Activated CD8-positive, alpha-beta T cell treated with anti-CD3 and anti-CD28 coated beads for 36 hours (primary cell): Measurements from ENCODE around the gene ANKRD45. TPM values are rescaled to one million over a fixed set of nuclear protein-coding genes. Genes with fewer than 3 reads are reported as not detected.

ENCODE experiments used
- ATAC-seq: fragments of 200-7000 bp; cut with Tn5 transposase; one replicate; pipeline ENCODE4 v1.10.0; 2021; ENCODE audit warnings: mild to moderate bottlenecking, moderate library complexity
- CTCF ChIA-PET: fragments of 350-600 bp; sonication (Branson Sonifier 250); formaldehyde crosslinking; loops from one replicate; lab custom pipeline; 2021; ENCODE audit warnings: antibody characterized with exemption; lab: Charles Lee
- POLR2A ChIA-PET: fragments of 350-600 bp; sonication (Branson Sonifier 250); formaldehyde crosslinking; loops from one replicate; lab custom pipeline; 2021; ENCODE audit warnings: antibody characterized with exemption; lab: Charles Lee
- DNase-seq: peaks from one replicate; pipeline ENCODE4 v3.0.0-alpha.2; 2020
- H3K27ac Mint-ChIP-seq: one replicate; pipeline ENCODE4 v1.8.0; 2021; ENCODE audit warnings: mild to moderate bottlenecking, mixed read lengths
- H3K27me3 Mint-ChIP-seq: one replicate; pipeline ENCODE4 v1.8.0; 2021; ENCODE audit warnings: mixed read lengths
- H3K36me3 Mint-ChIP-seq: one replicate; pipeline ENCODE4 v1.8.0; 2021; ENCODE audit warnings: low read depth, mixed read lengths
- H3K4me1 Mint-ChIP-seq: one replicate; pipeline ENCODE4 v1.8.0; 2021; ENCODE audit warnings: low read depth, mixed read lengths
- H3K4me3 Mint-ChIP-seq: one replicate; pipeline ENCODE4 v1.8.0; 2021; ENCODE audit warnings: mild to moderate bottlenecking, moderate library complexity, mixed read lengths
- H3K9me3 Mint-ChIP-seq: one replicate; pipeline ENCODE4 v1.8.0; 2021; ENCODE audit warnings: mixed read lengths
- CTCF ChIP-seq: fragments of 200-600 bp; IDR thresholded peaks from one replicate; pipeline ENCODE4 v1.8.0; 2022; ENCODE audit warnings: antibody characterized with exemption, mild to moderate bottlenecking
- intact Hi-C: fragments of 100-400 bp; cut with micrococcal nuclease; formaldehyde crosslinking; loops from one replicate; pipeline ENCODE4 v1.10.0; 2022
- total RNA-seq, 2 experiments: library from RNA; stranded (reverse); gene quantifications; one replicate each; pipeline ENCODE4 v1.2.3, GENCODE V29; 2021

Gene ANKRD45
- total RNA-seq, 2 experiments from 2014 or later, result not detected

DNA sequence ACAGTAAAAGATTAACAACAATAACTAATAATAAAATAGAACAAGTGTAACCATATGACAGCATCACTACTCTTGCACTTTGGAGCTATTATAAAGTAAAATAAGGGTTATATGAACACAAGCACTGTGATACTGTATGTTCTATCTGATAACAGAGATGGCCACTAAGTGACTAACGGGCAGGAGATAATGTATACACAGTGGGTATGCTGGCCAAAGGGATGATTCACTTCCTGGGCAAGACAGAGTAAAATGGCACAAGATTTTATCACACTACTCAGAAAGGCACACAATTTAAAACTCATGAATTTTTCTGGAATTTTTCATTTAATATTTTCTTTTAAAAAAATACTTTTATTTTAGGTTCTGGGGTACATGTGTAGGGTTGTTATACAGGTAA, 79.1 kb downstream of the ANKRD45 start:
- no peak for DNase-seq
- no peak for TF ChIP-seq CTCF
- H3K27me3 Mint-ChIP-seq, result no peaks in the 10 kb centered on the region
- no peak for ATAC-seq
- no peak overlapping the region for H3K4me3 Mint-ChIP-seq
- ChIA-PET POLR2A (no interaction called here), CTCF (no interaction called here)
- intact Hi-C loops, result no loop called here
- H3K9me3 Mint-ChIP-seq, result peaks cover 3% of the 10 kb centered on the region
- no peaks in the 10 kb centered on the region for H3K4me1 Mint-ChIP-seq
- H3K36me3 Mint-ChIP-seq, result no peaks in the 10 kb centered on the region
- no peak overlapping the region for H3K27ac Mint-ChIP-seq

GRCh38 chr1:173581383-173582079, 88.1 kb downstream of the ANKRD45 start:
- CTCF ChIA-PET, result no interaction called here
- ATAC-seq (no peak), DNase-seq (no peak)
- POLR2A ChIA-PET, result interaction anchor here (0.6 kb wide), 1 partner anchor 642 kb away, joined by 3 read pairs; no protein-coding TSS in a partner anchor
- intact Hi-C loops, result no loop called here
- Mint-ChIP-seq H3K27me3 (no peaks in the 10 kb centered on the region), H3K27ac (no peak overlapping the region), H3K4me3 (no peak overlapping the region), H3K4me1 (no peaks in the 10 kb centered on the region), H3K36me3 (no peaks in the 10 kb centered on the region), H3K9me3 (peaks cover 2% of the 10 kb centered on the region)
- TF ChIP-seq CTCF, result no peak

DNA sequence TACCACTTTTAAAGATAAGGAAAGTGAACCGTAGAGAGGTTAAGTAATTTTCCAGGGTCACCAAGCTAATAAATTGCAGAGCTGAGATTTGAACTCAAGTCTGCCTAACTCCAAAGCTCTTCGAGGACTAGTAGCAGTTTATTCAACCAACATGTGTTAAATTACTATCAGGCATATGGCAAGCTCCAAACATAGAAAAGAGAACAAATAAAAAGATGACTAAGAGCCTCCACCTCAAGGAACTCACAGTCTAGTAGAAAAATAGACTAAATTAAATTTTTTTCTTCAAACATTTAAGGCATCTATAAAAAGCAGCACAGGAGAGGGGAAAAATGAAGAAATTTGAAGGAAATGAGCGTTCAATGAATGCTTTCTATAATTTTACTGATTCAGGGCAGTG, 89.0 kb downstream of the ANKRD45 start:
- ATAC-seq, result no peak
- Mint-ChIP-seq H3K9me3 (no peaks in the 10 kb centered on the region), H3K27ac (no peak overlapping the region), H3K4me3 (no peak overlapping the region), H3K27me3 (no peaks in the 10 kb centered on the region), H3K4me1 (no peaks in the 10 kb centered on the region), H3K36me3 (no peaks in the 10 kb centered on the region)
- intact Hi-C loops, result no loop called here
- POLR2A ChIA-PET, result no interaction called here
- CTCF ChIA-PET, result interaction anchor here (1.1 to 1.6 kb wide), 2 partner anchors 55 to 150 kb away, joined by 3 read pairs; partner anchors contain the start of gene TEX50
- DNase-seq, result no peak
- TF ChIP-seq CTCF, result no peak

DNA sequence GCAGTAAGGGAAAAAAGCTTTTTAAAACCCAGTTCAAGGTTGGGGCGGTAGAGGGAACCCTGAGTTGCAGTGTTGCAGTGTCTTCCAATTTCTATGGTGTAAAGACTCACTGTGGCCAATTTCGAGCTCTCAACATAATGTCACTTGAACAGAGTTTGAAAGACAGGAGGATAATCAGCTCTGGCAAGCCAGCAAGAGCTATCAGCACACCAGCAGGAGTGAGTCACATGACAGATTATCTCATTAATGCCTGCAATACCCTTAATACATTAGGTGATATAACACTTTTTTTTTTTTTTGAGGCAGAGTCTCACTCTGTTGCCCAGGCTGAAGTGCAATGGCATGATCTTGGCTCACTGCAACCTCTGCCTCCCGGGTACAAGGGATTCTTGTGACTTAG, 89.6 kb downstream of the ANKRD45 start:
- ATAC-seq (no peak), DNase-seq (no peak)
- Mint-ChIP-seq H3K4me1 (no peaks in the 10 kb centered on the region), H3K4me3 (no peak overlapping the region), H3K36me3 (no peaks in the 10 kb centered on the region), H3K27ac (no peak overlapping the region), H3K27me3 (no peaks in the 10 kb centered on the region), H3K9me3 (no peaks in the 10 kb centered on the region)
- ChIA-PET CTCF (interaction anchor here (1.1 to 1.6 kb wide), 2 partner anchors 55 to 149 kb away, joined by 3 read pairs; partner anchors contain the start of gene TEX50), POLR2A (interaction anchor here (0.6 kb wide), 2 partner anchors 28 to 363 kb away, joined by 3 to 5 read pairs; no protein-coding TSS in a partner anchor)
- intact Hi-C loops, result no loop called here
- no peak for TF ChIP-seq CTCF

GRCh38 chr1:173573596-173573995, 96.1 kb downstream of the ANKRD45 start:
- intact Hi-C loops, result no loop called here
- POLR2A ChIA-PET, result no interaction called here
- DNase-seq (no peak), ATAC-seq (no peak)
- Mint-ChIP-seq H3K27me3 (no peaks in the 10 kb centered on the region), H3K36me3 (no peaks in the 10 kb centered on the region), H3K4me1 (peaks cover 13% of the 10 kb centered on the region), H3K4me3 (no peak overlapping the region), H3K27ac (no peak overlapping the region), H3K9me3 (no peaks in the 10 kb centered on the region)
- no peak for TF ChIP-seq CTCF
- CTCF ChIA-PET, result interaction anchor here (0.7 kb wide), 1 partner anchor 685 kb away, joined by 3 read pairs; no protein-coding TSS in a partner anchor
